ENCODE results near the gene PEAK1.
A peak's percentile ranks its signal among the peaks of the same experiment; 100 is the strongest.

The PEAK1 gene

DNA sequence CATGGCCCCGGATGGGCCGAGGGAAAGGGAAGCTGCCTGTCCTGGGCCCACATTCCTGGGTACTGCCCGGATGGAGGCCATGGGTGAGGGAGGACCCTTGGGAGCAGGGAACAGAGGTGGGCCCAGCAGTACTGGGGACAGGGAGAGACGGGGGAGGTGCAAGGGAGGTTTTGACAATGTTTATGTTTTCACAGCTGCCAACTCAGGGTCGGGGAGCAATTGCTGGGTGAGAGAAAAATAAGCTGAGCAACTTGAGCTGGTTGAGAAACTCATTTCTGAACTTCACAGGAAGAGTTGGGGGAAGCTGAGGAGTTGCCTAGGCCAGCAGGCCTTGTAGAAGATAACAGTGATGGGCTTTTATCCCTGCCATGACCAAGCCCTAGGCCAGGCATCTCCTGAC is 337.9 kb downstream of the PEAK1 start:
- POLR2A ChIA-PET, result interaction anchor here (0.7 to 2.5 kb wide), 2 partner anchors 11 to 19 kb away, joined by 6 to 12 read pairs; partner anchors contain the start of gene TSPAN3
- peaks cover 8% of the 10 kb centered on the region for H3K4me1 ChIP-seq (ENCODE audit: control insufficient read depth, insufficient read depth, low read length)
- no peaks in the 10 kb centered on the region for H3K36me3 ChIP-seq (ENCODE audit: control insufficient read depth in 2 of 2, insufficient read depth in 1 of 2, low read length in 2 of 2)
- TF ChIP-seq, protein P1, sequence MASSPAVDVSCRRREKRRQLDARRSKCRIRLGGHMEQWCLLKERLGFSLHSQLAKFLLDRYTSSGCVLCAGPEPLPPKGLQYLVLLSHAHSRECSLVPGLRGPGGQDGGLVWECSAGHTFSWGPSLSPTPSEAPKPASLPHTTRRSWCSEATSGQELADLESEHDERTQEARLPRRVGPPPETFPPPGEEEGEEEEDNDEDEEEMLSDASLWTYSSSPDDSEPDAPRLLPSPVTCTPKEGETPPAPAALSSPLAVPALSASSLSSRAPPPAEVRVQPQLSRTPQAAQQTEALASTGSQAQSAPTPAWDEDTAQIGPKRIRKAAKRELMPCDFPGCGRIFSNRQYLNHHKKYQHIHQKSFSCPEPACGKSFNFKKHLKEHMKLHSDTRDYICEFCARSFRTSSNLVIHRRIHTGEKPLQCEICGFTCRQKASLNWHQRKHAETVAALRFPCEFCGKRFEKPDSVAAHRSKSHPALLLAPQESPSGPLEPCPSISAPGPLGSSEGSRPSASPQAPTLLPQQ (tag by site-specific recombination; IDR thresholded peaks at IDR 0.05), result peak; percentile 83
- TF ChIP-seq ZNF639 (tag by site-specific recombination; IDR thresholded peaks at IDR 0.05) (no peak), ZFP69B (tag by site-specific recombination; IDR thresholded peaks at IDR 0.05) (peak; percentile 41; the same call in 1 of the 2 replicates), ZNF16 (tag by site-specific recombination; IDR thresholded peaks at IDR 0.05; ENCODE audit: low read depth) (no peak), MYNN (tag by site-specific recombination; IDR thresholded peaks at IDR 0.05; ENCODE audit: borderline replicate concordance) (no peak), ZBTB7A (tag by site-specific recombination; IDR thresholded peaks at IDR 0.05; ENCODE audit: low read depth) (no peak), ZNF18 (tag by site-specific recombination; IDR thresholded peaks at IDR 0.05) (no peak), ZNF654 (tag by site-specific recombination; IDR thresholded peaks at IDR 0.05; ENCODE audit: low read depth) (no peak), WT1 (tag by site-specific recombination; IDR thresholded peaks at IDR 0.05) (no peak)
- TF ChIP-seq, protein P2, sequence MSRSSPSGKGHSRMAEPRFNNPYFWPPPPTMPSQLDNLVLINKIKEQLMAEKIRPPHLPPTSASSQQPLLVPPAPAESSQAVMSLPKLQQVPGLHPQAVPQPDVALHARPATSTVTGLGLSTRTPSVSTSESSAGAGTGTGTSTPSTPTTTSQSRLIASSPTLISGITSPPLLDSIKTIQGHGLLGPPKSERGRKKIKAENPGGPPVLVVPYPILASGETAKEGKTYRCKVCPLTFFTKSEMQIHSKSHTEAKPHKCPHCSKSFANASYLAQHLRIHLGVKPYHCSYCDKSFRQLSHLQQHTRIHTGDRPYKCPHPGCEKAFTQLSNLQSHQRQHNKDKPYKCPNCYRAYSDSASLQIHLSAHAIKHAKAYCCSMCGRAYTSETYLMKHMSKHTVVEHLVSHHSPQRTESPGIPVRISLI (tag by site-specific recombination; IDR thresholded peaks at IDR 0.05), result no peak
- H3K27ac ChIP-seq (ENCODE audit: extremely low read depth, low read depth, low read length), result no peak overlapping the region
- H3K9me3 ChIP-seq (ENCODE audit: control insufficient read depth, insufficient read depth, low read depth, low read length), result no peaks in the 10 kb centered on the region
- CTCF ChIA-PET, result interaction anchor here (1.0 to 1.3 kb wide), 3 partner anchors 47 to 58 kb away, joined by 3 to 4 read pairs (median 4); no protein-coding TSS in a partner anchor
- H3K4me3 ChIP-seq (ENCODE audit: low read depth, low read length), result no peak overlapping the region

- no peaks in the 10 kb centered on the region for H3K36me3 ChIP-seq (ENCODE audit: control insufficient read depth in 2 of 2, insufficient read depth in 1 of 2, low read length in 2 of 2)
- ChIA-PET CTCF (interaction anchor here (0.7 to 0.9 kb wide), 2 partner anchors 467 to 549 kb away, joined by 3 to 4 read pairs; no protein-coding TSS in a partner anchor), POLR2A (no interaction called here)
- H3K9me3 ChIP-seq (ENCODE audit: control insufficient read depth, insufficient read depth, low read depth, low read length), result no peaks in the 10 kb centered on the region
- no peaks in the 10 kb centered on the region for H3K4me1 ChIP-seq (ENCODE audit: control insufficient read depth, insufficient read depth, low read length)
- H3K27ac ChIP-seq (ENCODE audit: extremely low read depth, low read depth, low read length), result no peak overlapping the region
- TF ChIP-seq, protein P3, sequence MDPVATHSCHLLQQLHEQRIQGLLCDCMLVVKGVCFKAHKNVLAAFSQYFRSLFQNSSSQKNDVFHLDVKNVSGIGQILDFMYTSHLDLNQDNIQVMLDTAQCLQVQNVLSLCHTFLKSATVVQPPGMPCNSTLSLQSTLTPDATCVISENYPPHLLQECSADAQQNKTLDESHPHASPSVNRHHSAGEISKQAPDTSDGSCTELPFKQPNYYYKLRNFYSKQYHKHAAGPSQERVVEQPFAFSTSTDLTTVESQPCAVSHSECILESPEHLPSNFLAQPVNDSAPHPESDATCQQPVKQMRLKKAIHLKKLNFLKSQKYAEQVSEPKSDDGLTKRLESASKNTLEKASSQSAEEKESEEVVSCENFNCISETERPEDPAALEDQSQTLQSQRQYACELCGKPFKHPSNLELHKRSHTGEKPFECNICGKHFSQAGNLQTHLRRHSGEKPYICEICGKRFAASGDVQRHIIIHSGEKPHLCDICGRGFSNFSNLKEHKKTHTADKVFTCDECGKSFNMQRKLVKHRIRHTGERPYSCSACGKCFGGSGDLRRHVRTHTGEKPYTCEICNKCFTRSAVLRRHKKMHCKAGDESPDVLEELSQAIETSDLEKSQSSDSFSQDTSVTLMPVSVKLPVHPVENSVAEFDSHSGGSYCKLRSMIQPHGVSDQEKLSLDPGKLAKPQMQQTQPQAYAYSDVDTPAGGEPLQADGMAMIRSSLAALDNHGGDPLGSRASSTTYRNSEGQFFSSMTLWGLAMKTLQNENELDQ (tag by site-specific recombination; IDR thresholded peaks at IDR 0.05; ENCODE audit: low read depth), result no peak
- TF ChIP-seq ZNF404 (tag by site-specific recombination; IDR thresholded peaks at IDR 0.05), result no peak
- TF ChIP-seq ZEB2 (tag by site-specific recombination; IDR thresholded peaks at IDR 0.05), result no peak
- TF ChIP-seq ZNF423 (tag by site-specific recombination; IDR thresholded peaks at IDR 0.05), result no peak
- TF ChIP-seq ZNF561 (tag by site-specific recombination; IDR thresholded peaks at IDR 0.05; ENCODE audit: borderline replicate concordance), result no peak
- no peak for TF ChIP-seq PRDM1 (tag by site-specific recombination; IDR thresholded peaks at IDR 0.05)
- TF ChIP-seq SETDB1 (IDR thresholded peaks at IDR 0.05; ENCODE audit: insufficient read length, low read length), result no peak
- TF ChIP-seq SP7 (tag by site-specific recombination; IDR thresholded peaks at IDR 0.05), result no peak
- TF ChIP-seq ZNF169 (tag by site-specific recombination; IDR thresholded peaks at IDR 0.05), result no peak
- no peak for TF ChIP-seq ZNF639 (tag by site-specific recombination; IDR thresholded peaks at IDR 0.05)
- no peak for TF ChIP-seq YY1 (tag by site-specific recombination; IDR thresholded peaks at IDR 0.05)
- TF ChIP-seq, protein P4, sequence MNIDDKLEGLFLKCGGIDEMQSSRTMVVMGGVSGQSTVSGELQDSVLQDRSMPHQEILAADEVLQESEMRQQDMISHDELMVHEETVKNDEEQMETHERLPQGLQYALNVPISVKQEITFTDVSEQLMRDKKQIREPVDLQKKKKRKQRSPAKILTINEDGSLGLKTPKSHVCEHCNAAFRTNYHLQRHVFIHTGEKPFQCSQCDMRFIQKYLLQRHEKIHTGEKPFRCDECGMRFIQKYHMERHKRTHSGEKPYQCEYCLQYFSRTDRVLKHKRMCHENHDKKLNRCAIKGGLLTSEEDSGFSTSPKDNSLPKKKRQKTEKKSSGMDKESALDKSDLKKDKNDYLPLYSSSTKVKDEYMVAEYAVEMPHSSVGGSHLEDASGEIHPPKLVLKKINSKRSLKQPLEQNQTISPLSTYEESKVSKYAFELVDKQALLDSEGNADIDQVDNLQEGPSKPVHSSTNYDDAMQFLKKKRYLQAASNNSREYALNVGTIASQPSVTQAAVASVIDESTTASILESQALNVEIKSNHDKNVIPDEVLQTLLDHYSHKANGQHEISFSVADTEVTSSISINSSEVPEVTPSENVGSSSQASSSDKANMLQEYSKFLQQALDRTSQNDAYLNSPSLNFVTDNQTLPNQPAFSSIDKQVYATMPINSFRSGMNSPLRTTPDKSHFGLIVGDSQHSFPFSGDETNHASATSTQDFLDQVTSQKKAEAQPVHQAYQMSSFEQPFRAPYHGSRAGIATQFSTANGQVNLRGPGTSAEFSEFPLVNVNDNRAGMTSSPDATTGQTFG (tag by site-specific recombination; IDR thresholded peaks at IDR 0.05; ENCODE audit: borderline replicate concordance), result no peak
- no peak overlapping the region for H3K4me3 ChIP-seq (ENCODE audit: low read depth, low read length)
These were observed 343.5 kb downstream of the PEAK1 start for GRCh38 chr15:77076323-77076915.

Measured in HEK293 (cell line).